ENCODE data around the gene TMEM125.

- TF ChIP-seq CTCF (IDR thresholded peaks at IDR 0.05; ENCODE audit: insufficient read depth, low read depth, low read length) (no peak), EZH2 (IDR thresholded peaks at IDR 0.05; ENCODE audit: insufficient read depth, low read length) (no peak)
Measured at GRCh38 chr1:43282220-43283195, 12.7 kb downstream of the TMEM125 start.
